NCI-H82 treated with DMSO at 0.1 percent for 48 hours (cell line): ENCODE measurements around the gene CACNB1.

Source experiments
- DNase-seq: peaks from one replicate; lab custom pipeline; 2025; ENCODE audit not compliant: unreplicated experiment; lab: John Stamatoyannopoulos, UW

CACNB1 gene

DNA sequence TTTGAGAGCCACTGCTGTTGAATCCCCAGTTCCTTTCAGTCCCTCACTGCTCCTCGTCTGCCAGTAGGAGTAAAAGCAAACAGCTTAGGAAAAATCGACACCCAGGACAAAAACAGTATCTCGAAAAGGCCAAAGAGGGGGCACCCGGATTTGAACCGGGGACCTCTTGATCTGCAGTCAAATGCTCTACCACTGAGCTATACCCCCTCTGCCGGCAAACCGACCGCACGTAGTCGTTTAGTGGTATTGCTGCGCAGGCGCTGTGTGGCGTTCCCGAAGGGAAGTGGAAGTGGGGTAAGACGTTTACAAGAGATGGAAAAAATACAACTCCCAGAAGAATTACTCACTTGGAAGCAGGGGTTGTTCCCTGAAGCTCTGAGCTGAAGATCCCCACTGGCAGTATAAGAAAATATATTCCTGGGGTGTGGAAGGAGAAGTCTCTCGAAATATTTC, 43.8 kb downstream of the CACNB1 start:
- peak; percentile 75 for DNase-seq

GRCh38 chr17:39151943-39152818, 45.3 kb downstream of the CACNB1 start:
- DNase-seq, result peak; percentile 77

- no peak for DNase-seq
These were observed 46.1 kb downstream of the CACNB1 start, which contains the start of gene PLXDC1 for GRCh38 chr17:39151150-39151942. TSS of gene PLXDC1 (minus strand) at chr17:39151637. CDS start at chr17:39151437, 200 bp downstream.

DNA sequence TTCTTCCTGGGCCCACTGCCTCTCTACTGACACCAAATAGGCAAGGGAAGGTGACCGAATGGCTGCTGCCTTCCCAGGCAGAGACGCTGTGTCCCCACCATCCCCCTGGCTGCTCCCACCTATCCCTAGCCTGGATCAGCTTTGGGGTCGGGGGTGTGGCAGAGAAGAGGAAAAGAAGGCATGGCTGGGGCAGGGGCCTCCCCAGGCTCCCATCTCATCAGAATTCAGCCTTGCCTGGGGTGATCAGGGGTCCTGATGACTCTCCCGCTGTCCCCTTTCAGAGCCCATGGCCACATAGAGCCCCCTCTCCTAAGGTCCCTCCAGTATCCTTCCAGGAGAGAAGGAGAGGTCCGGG, 46.7 kb downstream of the CACNB1 start:
- no peak for DNase-seq

- DNase-seq, result no peak
These were observed 47.3 kb downstream of the CACNB1 start for GRCh38 chr17:39150104-39150634.

DNA sequence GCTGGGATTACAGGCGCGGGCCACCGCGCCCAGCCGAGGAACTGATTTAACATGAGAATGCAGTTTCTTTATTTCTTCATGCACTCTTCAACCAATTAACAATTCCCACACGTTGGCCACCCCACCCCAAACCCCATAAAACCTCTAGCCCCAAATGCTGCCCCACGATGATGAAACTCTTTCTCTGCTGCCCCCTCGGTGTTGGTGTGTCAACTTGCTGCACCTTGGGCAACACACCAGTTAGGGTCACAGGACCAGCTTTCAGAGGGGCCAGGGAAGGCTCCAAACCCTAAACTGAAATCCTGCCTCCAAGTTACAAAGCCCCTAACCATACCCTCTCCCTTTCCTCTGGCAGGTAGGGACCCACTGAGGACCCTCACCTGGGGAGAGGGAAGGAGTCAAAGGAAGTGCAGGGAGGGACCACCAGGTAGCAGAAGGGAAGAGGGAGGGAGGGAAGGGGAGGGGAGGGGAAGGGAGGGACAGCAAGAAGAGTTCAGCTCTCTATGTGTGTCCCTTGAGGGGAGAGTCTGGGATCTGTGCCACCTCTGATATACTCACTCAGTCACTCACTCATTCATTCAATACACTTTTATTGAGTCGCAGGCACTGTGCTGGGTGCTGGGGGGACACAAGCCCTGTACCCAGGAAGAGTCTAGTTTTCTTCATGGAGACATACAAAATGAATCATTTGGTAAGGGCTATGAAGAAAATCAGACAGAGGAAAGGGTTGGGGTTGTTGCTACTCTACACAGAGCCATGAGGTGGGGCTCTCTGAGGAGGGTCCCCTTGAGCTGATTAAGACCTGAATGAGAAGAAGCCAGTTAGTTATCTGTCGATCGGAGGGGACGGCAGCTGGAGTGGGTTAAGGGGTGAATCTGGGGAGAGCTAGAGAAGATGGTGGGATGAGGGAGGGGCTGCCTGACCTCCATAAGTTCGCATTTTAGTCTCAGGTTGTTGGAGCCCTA, 50.0 kb downstream of the CACNB1 start:
- no peak for DNase-seq

- no peak for DNase-seq
These were observed 51.2 kb downstream of the CACNB1 start for GRCh38 chr17:39146273-39146672.

GRCh38 chr17:39145143-39145542, 52.3 kb downstream of the CACNB1 start:
- no peak for DNase-seq

GRCh38 chr17:39144416-39144840, 53.0 kb downstream of the CACNB1 start:
- no peak for DNase-seq

DNA sequence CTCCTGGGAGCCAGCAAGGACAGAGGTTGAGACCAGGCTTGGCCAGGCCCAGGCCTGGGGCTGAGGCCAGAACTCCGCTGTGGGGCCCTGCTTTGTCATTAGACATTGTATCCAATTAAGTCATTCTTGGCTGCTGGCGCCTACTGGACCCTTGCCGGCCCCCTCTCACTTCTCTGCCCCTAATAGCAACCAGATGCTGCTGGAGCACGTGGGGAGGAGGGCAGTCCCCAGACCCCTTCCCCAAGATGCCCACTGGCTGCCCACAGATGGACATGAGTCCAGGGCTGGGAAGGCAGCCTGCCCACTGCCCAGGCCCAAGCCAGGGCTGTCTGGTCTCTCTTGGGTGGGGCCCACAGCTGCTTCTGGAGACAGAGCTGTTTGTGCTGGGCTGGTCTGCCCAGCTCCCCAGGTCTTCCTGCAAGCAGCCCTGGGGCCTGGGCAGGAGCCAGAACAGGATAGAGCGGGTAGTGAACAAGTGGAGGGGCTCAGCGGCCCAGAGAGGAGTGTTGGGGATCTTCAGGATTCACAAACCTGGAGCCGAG, 53.8 kb downstream of the CACNB1 start:
- peak; percentile 26 for DNase-seq

- no peak for DNase-seq
These were observed 55.4 kb downstream of the CACNB1 start for GRCh38 chr17:39141915-39142664.

- no peak for DNase-seq
These were observed 56.2 kb downstream of the CACNB1 start for GRCh38 chr17:39141294-39141693.

- no peak for DNase-seq
These were observed 57.9 kb downstream of the CACNB1 start for GRCh38 chr17:39139561-39139960.

DNA sequence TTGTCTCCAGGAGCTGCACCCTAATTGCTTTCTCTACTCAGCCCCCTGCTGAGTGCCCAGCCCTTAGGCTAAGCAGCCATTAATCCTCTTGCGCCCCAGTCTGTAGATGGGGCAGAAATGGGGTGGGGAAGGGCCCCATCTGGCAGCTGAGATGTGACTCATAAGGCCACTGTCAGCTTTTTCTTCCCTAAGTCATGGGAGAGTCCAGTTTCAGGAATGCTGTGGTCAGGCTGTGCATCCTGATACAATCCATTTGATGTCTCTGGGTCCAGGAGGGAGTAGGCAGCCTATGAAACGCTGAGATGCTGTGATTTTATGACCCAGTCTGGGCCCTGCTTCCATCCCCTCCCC, 58.3 kb downstream of the CACNB1 start:
- DNase-seq, result no peak

DNA sequence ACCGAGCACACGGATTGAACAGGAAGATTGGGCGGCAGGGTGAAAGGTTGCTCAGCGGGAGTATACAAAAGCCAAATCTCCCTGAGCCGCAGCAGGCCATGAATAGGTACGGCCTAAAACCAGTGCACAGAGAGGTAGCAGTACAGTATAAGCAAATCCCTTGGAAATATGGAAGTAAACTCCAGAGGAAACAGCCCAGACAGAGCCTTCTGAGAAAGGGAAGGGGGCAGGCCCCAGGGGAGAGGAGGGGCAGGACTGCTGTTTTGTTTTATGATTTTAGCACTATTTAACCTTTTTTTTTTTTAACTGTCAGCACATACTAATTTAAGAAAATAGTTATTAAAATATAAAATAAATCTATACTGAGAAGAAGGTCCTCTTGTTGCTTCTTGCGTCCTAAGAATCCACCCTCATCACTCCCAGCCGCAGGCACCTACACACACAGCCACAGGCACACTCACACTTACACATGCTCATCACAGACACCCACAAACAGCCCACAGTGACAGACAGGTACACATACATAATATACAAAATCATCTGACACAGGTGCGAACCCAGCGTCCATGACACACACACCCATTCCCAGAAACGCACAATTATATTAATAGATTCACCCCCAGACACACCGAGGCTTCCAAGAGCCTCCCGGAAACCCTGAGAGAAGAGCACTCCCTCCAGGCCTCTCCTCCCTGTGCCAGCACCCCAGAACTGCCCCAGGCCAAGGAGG, 58.9 kb downstream of the CACNB1 start:
- DNase-seq, result no peak

- no peak for DNase-seq
These were observed 62.6 kb downstream of the CACNB1 start for GRCh38 chr17:39134878-39135277.

DNA sequence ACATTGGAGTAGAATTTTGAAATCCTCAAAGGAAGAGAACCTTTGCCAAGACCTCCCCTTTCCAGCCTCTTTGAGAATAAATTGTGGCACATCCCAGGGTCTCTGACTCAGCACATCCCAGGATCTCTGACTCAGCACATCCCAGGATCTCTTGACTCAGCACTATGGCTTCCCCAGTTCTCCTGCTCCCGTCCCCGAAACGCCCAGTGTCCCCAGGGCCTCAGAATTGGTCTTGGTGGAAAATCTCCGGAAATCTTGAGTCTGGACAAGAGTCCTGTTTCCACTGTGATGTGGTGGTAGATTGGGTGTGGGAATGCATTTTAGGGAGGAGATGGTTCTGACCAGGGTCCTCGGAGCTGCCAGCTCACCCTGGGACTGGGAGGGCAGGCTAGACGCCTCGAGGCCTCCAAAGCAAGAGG, 65.3 kb downstream of the CACNB1 start:
- no peak for DNase-seq

GRCh38 chr17:39131616-39132015, 65.9 kb downstream of the CACNB1 start:
- no peak for DNase-seq

- no peak for DNase-seq
These were observed 67.3 kb downstream of the CACNB1 start for GRCh38 chr17:39130205-39130604.
